DND-41 (cell line): ENCODE results near the gene LACTB.
"Not testable (repeated sequence)": the region's sequence is repeated elsewhere in the genome, so short reads cannot be mapped to it uniquely, and the experiment has no call there.

Experiments used
- EZH2 ChIP-seq: IDR thresholded peaks from 3 replicates; pipeline ENCODE4 v1.6.1; 2012; ENCODE audit warnings: borderline replicate concordance, low read depth, mild to moderate bottlenecking, moderate library complexity, low read length, inconsistent platforms; ENCODE audit not compliant: severe bottlenecking
- TF ChIP-seq, protein P1 (sequence below): IDR thresholded peaks from 2 replicates; pipeline ENCODE4 v1.5.1; 2012; ENCODE audit warnings: borderline replicate concordance, low read length, moderate library complexity, mild to moderate bottlenecking; ENCODE audit not compliant: poor library complexity, severe bottlenecking; ENCODE audit errors: extremely low read depth

DNA sequence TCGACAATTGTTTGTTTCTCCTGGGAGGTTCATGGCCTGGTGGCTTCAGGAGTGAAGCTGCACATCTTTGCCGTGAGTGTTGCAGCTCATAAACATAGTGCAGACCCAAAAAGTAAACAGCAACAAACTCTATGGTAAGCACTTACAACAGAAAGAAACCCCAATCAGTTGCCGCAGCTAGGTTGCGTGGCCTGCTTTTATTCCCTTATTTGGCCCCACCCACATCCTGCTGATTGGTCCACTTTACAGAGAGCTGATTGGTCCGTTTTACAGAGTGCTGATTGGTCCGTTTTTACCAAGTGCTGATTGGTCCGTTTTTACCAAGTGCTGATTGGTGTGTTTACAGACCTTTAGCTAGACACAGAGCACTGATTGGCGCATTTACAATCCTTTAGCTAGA lies 16.3 kb upstream of the LACTB start:
- TF ChIP-seq, protein P1, sequence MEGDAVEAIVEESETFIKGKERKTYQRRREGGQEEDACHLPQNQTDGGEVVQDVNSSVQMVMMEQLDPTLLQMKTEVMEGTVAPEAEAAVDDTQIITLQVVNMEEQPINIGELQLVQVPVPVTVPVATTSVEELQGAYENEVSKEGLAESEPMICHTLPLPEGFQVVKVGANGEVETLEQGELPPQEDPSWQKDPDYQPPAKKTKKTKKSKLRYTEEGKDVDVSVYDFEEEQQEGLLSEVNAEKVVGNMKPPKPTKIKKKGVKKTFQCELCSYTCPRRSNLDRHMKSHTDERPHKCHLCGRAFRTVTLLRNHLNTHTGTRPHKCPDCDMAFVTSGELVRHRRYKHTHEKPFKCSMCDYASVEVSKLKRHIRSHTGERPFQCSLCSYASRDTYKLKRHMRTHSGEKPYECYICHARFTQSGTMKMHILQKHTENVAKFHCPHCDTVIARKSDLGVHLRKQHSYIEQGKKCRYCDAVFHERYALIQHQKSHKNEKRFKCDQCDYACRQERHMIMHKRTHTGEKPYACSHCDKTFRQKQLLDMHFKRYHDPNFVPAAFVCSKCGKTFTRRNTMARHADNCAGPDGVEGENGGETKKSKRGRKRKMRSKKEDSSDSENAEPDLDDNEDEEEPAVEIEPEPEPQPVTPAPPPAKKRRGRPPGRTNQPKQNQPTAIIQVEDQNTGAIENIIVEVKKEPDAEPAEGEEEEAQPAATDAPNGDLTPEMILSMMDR = not testable (repeated sequence)
- not testable (repeated sequence) for TF ChIP-seq EZH2
